HG03280 (cell line): Measurements from ENCODE around the gene CD38.

ENCODE experiments used
- ATAC-seq: cut with Tn5 transposase; IDR thresholded peaks from one replicate; pipeline ENCODE4 v1.9.1; 2021; ENCODE audit warnings: mild to moderate bottlenecking, moderate library complexity; ENCODE audit not compliant: unreplicated experiment

The CD38 gene

GRCh38 chr4:15894921-15895916 lies 117.1 kb downstream of the CD38 start:
- ATAC-seq, result no peak

GRCh38 chr4:15897577-15897976 lies 119.4 kb downstream of the CD38 start:
- ATAC-seq, result no peak

- ATAC-seq, result no peak
Measured at GRCh38 chr4:15898902-15899301, 120.8 kb downstream of the CD38 start.

- no peak for ATAC-seq
Measured at GRCh38 chr4:15899511-15899910, 121.4 kb downstream of the CD38 start.

GRCh38 chr4:15901007-15901406 lies 122.9 kb downstream of the CD38 start:
- ATAC-seq, result no peak

- no peak for ATAC-seq
Measured at GRCh38 chr4:15901998-15902397, 123.9 kb downstream of the CD38 start.

GRCh38 chr4:15902746-15903145 lies 124.6 kb downstream of the CD38 start:
- no peak for ATAC-seq
